NB4 (cell line): ENCODE measurements around the gene HARS1.
"Not testable (repeated sequence)": the region's sequence is repeated elsewhere in the genome, so short reads cannot be mapped to it uniquely, and the experiment has no call there.

Experiments used
- DNase-seq: peaks from one replicate; pipeline ENCODE4 v3.0.0; 2010; ENCODE audit warnings: low read depth
- H3K4me3 ChIP-seq: one replicate; pipeline ENCODE4 v1.5.1; 2011; ENCODE audit warnings: mild to moderate bottlenecking, low read depth, low read length, moderate library complexity
- CTCF ChIP-seq: IDR thresholded peaks from one replicate; pipeline ENCODE4 v1.5.1; 2012; ENCODE audit warnings: low read depth, low read length
- MAX ChIP-seq: IDR thresholded peaks from 2 replicates; pipeline ENCODE4 v1.6.1; 2011; ENCODE audit warnings: low read depth, low read length
- MYC ChIP-seq: IDR thresholded peaks from 2 replicates; pipeline ENCODE4 v1.6.1; 2011; ENCODE audit warnings: low read depth, low read length
- POLR2A ChIP-seq: IDR thresholded peaks from 2 replicates; pipeline ENCODE4 v1.6.1; 2011; ENCODE audit warnings: mild to moderate bottlenecking; ENCODE audit not compliant: insufficient read length; ENCODE audit errors: extremely low read depth

The HARS1 gene

DNA sequence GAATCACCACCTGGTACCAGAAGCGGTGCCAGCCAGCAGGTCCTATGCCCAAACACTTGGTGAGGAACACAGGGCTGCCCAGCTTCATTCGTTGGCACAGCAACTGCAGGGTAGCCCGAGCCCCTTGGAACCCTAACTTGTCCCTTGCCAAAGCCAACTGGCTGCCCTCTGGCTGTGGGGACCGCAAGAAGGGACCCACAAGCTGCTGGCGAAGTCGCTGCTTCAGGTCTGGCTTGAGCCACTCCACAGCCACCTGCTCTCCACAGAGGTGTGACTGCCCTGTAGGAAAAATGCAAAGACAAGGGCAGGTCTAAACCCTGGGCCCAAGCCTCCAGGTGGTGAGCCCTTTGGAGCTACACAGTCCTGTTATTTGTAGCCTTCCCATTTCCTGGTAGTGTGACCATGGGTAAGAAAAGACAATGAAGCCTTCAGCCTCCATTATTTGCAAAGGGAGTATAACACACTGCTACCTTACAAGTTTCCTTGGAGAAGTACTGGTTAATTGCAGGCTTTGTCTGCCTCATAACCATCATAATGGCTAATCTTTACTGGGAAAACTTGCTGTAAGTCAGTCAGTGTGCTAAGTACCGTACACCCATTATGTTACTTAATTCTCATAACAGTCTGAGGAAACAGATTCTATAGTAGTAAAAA lies 19.6 kb downstream of the HARS1 start:
- no peak for DNase-seq
- no peak for TF ChIP-seq MAX
- no peak for TF ChIP-seq POLR2A
- TF ChIP-seq CTCF, result no peak
- TF ChIP-seq MYC, result no peak
- H3K4me3 ChIP-seq, result no peak overlapping the region

DNA sequence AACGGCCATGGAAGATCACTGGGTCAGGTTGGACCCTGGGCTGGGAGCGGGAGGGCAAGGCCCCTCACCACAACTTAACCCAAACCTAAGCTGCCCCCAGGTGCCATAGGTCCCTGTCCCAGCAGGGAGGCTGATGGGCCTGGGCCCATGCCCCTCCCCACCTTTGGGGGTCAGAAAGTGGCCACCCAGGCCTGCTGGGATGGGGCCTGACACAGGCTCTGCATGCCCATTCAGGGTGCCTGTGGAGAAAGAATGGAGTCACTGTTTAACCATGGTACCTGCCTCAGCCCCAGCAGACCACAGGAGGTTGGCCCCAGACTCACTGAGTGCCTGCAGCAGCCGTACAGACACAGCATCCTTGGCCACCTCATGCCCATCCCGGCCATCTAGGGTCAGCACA lies 20.1 kb downstream of the HARS1 start:
- not testable (repeated sequence) for H3K4me3 ChIP-seq, DNase-seq

GRCh38 chr5:140664359-140665119 lies 26.6 kb downstream of the HARS1 start, which contains the start of gene WDR55:
TSS of gene WDR55 (plus strand) at chr5:140664904. CDS start at chr5:140664913, 9 bp downstream.
- peak within 1 kb of the TSS; percentile 99 for H3K4me3 ChIP-seq
- TF ChIP-seq MAX (peak; percentile 48; the same call in 1 of the 2 replicates), CTCF (no peak), POLR2A (peak; percentile 77), MYC (peak; percentile 6; the same call in 1 of the 2 replicates)
- peak; percentile 97 for DNase-seq

GRCh38 chr5:140664030-140664358 lies 27.2 kb downstream of the HARS1 start:
- TF ChIP-seq POLR2A (no peak), MYC (no peak), MAX (no peak), CTCF (no peak)
- DNase-seq, result no peak
- peak overlapping the region; percentile 99 for H3K4me3 ChIP-seq

DNA sequence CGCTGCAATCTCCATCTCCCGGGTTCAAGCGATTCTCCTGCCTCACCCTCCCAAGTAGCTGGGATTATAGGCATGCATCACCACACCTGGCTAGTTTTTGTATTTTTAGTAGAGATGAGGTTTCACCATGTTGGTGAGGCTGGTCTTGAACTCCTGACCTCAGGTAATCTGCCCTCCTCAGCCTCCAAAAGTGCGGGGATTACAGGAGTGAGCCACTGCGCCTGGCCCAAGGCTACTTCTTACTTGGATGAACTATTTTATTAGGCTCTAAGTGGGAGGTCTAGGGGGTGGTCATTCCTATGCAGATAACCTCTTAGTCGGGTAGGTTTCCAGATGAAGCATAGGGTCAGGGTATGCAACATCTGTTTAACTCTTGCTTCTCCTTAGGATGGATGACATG lies 30.8 kb downstream of the HARS1 start:
- H3K4me3 ChIP-seq, DNase-seq: not testable (repeated sequence)

DNA sequence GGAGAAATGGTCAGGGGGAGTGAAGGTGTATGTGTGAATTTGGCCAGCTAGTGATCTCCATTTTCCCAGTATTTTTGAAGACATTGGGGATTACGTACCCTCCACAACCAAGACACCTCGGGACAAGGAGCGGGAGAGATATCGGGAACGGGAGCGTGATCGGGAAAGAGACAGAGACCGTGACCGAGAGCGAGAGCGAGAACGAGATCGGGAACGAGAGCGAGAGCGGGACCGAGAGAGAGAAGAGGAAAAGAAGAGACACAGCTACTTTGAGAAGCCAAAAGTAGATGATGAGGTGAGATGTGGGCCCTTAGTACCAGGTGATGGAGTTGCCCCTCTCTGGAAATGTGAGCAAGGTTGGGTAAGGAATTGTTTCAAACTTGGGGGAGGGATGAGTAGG lies 32.3 kb downstream of the HARS1 start:
- TF ChIP-seq MYC, result no peak
- TF ChIP-seq MAX, result no peak
- TF ChIP-seq POLR2A, result no peak
- no peak for TF ChIP-seq CTCF
- no peak overlapping the region for H3K4me3 ChIP-seq
- DNase-seq, result no peak

GRCh38 chr5:140647042-140647419 lies 44.1 kb downstream of the HARS1 start:
- no peak for DNase-seq
- TF ChIP-seq MAX (no peak), CTCF (no peak), POLR2A (no peak), MYC (no peak)
- H3K4me3 ChIP-seq, result peak overlapping the region; percentile 98
